HG02798 (cell line): ENCODE data around the gene GTF2A2.
"Not testable (repeated sequence)": the region's sequence is repeated elsewhere in the genome, so short reads cannot be mapped to it uniquely, and the experiment has no call there.

Experiments
- ATAC-seq: cut with Tn5 transposase; IDR thresholded peaks from one replicate; pipeline ENCODE4 v1.9.1; 2021; ENCODE audit warnings: mild to moderate bottlenecking; ENCODE audit not compliant: unreplicated experiment, poor library complexity

The GTF2A2 gene

GRCh38 chr15:59656897-59657634 is at the start of gene GTF2A2:
Gene GTF2A2 (minus strand): TSS chr15:59657515. CDS start chr15:59652277, 5,238 bp downstream.
- ATAC-seq: peak; percentile 99

GRCh38 chr15:59703979-59704796 is 46.9 kb upstream of the GTF2A2 start:
- no peak for ATAC-seq

GRCh38 chr15:59702351-59702750 is 45.0 kb upstream of the GTF2A2 start:
- no peak for ATAC-seq

GRCh38 chr15:59701880-59702279 is 44.6 kb upstream of the GTF2A2 start:
- no peak for ATAC-seq

GRCh38 chr15:59699810-59700431 is 42.6 kb upstream of the GTF2A2 start:
- no peak for ATAC-seq

GRCh38 chr15:59698065-59698464 is 40.8 kb upstream of the GTF2A2 start:
- not testable (repeated sequence) for ATAC-seq

- no peak for ATAC-seq
Observed at GRCh38 chr15:59696332-59696731, 39.0 kb upstream of the GTF2A2 start.

- ATAC-seq: no peak
Observed at GRCh38 chr15:59694779-59695178, 37.5 kb upstream of the GTF2A2 start.

- ATAC-seq: no peak
Observed at GRCh38 chr15:59691194-59691805, 34.0 kb upstream of the GTF2A2 start.

- no peak for ATAC-seq
Observed at GRCh38 chr15:59689626-59690236, 32.4 kb upstream of the GTF2A2 start.

GRCh38 chr15:59688782-59689625 is 31.7 kb upstream of the GTF2A2 start, which contains the start of gene BNIP2:
Gene BNIP2 (minus strand): TSS chr15:59689320. CDS start chr15:59682457, 6,863 bp downstream.
- ATAC-seq: peak; percentile 92

GRCh38 chr15:59688423-59688781 is 31.1 kb upstream of the GTF2A2 start:
- peak; percentile 1 for ATAC-seq

- ATAC-seq: no peak
Observed at GRCh38 chr15:59687836-59688235, 30.5 kb upstream of the GTF2A2 start.

GRCh38 chr15:59686389-59686788 is 29.1 kb upstream of the GTF2A2 start:
- ATAC-seq: no peak

GRCh38 chr15:59685737-59686297 is 28.5 kb upstream of the GTF2A2 start:
- no peak for ATAC-seq

- ATAC-seq: no peak
Observed at GRCh38 chr15:59680870-59681269, 23.6 kb upstream of the GTF2A2 start.

GRCh38 chr15:59680346-59680745 is 23.0 kb upstream of the GTF2A2 start:
- no peak for ATAC-seq

- ATAC-seq: no peak
Observed at GRCh38 chr15:59678620-59679019, 21.3 kb upstream of the GTF2A2 start.

- ATAC-seq: no peak
Observed at GRCh38 chr15:59678172-59678571, 20.9 kb upstream of the GTF2A2 start.
